Osteoblast (primary cell): Measurements from ENCODE around the gene HENMT1. TPM values are rescaled to one million over a fixed set of nuclear protein-coding genes. Genes with fewer than 3 reads are reported as not detected.
A peak's percentile ranks its signal among the peaks of the same experiment; 100 is the strongest.

ENCODE experiments used
- DNase-seq: peaks from one replicate; pipeline ENCODE4 v3.0.0; 2011; ENCODE audit warnings: low spot score, mixed read lengths; ENCODE audit not compliant: insufficient read length; ENCODE audit errors: missing footprints
- H2AFZ ChIP-seq: 2 replicates; pipeline ENCODE4 v1.6.0; 2011; ENCODE audit warnings: mild to moderate bottlenecking, low read length
- H3K27ac ChIP-seq: 2 replicates; pipeline ENCODE4 v1.5.1; 2011; ENCODE audit warnings: mild to moderate bottlenecking, low read depth, low read length, moderate library complexity
- H3K27me3 ChIP-seq: 2 replicates; pipeline ENCODE4 v1.6.0; 2012; ENCODE audit warnings: mild to moderate bottlenecking, control low read depth, inconsistent platforms, low read length, moderate library complexity; ENCODE audit not compliant: insufficient read depth
- H3K36me3 ChIP-seq: 2 replicates; pipeline ENCODE4 v1.5.1; 2011; ENCODE audit warnings: mild to moderate bottlenecking, low read length, control low read depth, moderate library complexity; ENCODE audit not compliant: insufficient read depth
- H3K4me1 ChIP-seq: 2 replicates; pipeline ENCODE4 v1.5.1; 2011; ENCODE audit warnings: mild to moderate bottlenecking, low read length, control low read depth, moderate library complexity; ENCODE audit not compliant: insufficient read depth
- H3K4me2 ChIP-seq: 2 replicates; pipeline ENCODE4 v1.6.0; 2011; ENCODE audit warnings: mild to moderate bottlenecking, low read length; ENCODE audit not compliant: insufficient read depth
- H3K4me3 ChIP-seq: fragments of 200-600 bp; sonication (generic); 3 replicates; pipeline ENCODE4 v1.5.1; 2012; ENCODE audit warnings: mild to moderate bottlenecking, low read length, inconsistent platforms; ENCODE audit not compliant: insufficient read depth
- H3K79me2 ChIP-seq: 2 replicates; pipeline ENCODE4 v1.6.0; 2012; ENCODE audit warnings: mild to moderate bottlenecking, low read length, control low read depth, inconsistent platforms; ENCODE audit not compliant: insufficient read depth
- H3K9me3 ChIP-seq: 2 replicates; pipeline ENCODE4 v1.5.1; 2011; ENCODE audit warnings: low read depth, low read length, control low read depth
- H4K20me1 ChIP-seq: 2 replicates; pipeline ENCODE4 v1.6.0; 2012; ENCODE audit warnings: mild to moderate bottlenecking, low read length, control low read depth; ENCODE audit not compliant: insufficient read depth
- CTCF ChIP-seq: IDR thresholded peaks from 2 replicates; pipeline ENCODE4 v1.5.1; 2011; ENCODE audit warnings: mild to moderate bottlenecking, low read depth, low read length, moderate library complexity; ENCODE audit errors: extremely low read depth
- total RNA-seq: library from RNA; depleted of rRNA; stranded (reverse); fragments of >200 nt; gene quantifications from 2 replicates; pipeline ENCODE4 v1.2.3, GENCODE V29; 2012

Gene HENMT1
- total RNA-seq, 1 donor: 4.7 TPM

DNA sequence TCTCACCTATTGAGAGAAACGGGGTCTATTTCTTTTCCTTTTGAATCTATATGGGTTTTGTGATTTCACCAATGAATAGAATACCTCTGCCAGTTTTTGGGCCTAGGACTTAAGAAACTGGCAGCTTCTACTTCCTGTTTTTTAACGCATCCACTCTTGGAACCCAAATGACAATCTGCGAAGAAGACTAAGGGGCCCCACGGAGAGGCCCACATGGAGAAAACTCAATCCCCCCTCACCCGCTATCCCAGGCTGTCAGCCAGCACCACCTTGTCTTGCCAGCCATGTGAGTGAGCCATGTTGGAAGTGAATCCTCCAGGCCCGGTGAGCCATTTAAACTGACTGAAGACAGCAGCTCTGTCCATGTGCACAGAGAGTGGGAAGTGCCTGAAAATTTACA is 3.6 kb upstream of the HENMT1 start:
- DNase-seq: no peak
- H3K9me3 ChIP-seq: no peaks in the 10 kb centered on the region
- no peaks in the 10 kb centered on the region for H3K27me3 ChIP-seq
- peaks cover 3% of the 10 kb centered on the region for H3K4me1 ChIP-seq
- H2AFZ ChIP-seq: peak overlapping the region; percentile 49
- H3K79me2 ChIP-seq: no peaks in the 10 kb centered on the region
- no peak overlapping the region for H3K27ac ChIP-seq
- H4K20me1 ChIP-seq: no peaks in the 10 kb centered on the region
- no peak for TF ChIP-seq CTCF
- no peak overlapping the region for H3K4me2 ChIP-seq
- H3K36me3 ChIP-seq: no peaks in the 10 kb centered on the region
- no peak overlapping the region for H3K4me3 ChIP-seq

DNA sequence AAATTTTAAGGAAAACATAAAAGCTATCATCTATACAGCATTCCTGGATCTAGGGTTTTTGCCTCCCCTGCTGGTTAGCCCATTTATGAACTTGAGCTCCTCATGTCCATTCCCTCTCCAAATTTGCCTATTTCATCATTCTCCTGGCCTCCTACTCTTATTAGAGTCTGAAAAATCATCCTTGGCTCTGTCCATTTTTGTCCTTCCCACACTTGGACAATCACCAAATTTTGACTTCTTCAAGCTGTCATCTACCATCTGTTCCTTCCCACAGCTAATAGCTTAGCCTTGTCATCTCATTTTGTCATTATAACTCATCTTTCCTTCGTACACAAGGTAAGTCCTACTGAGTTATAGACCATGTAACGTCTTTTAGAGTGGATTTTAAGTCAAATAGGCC is 2.2 kb upstream of the HENMT1 start:
- H3K27ac ChIP-seq: no peak overlapping the region
- no peaks in the 10 kb centered on the region for H3K9me3 ChIP-seq
- DNase-seq: no peak
- H3K79me2 ChIP-seq: no peaks in the 10 kb centered on the region
- no peaks in the 10 kb centered on the region for H3K36me3 ChIP-seq
- TF ChIP-seq CTCF: no peak
- no peak overlapping the region for H3K4me3 ChIP-seq
- H4K20me1 ChIP-seq: no peaks in the 10 kb centered on the region
- H3K27me3 ChIP-seq: no peaks in the 10 kb centered on the region
- no peak overlapping the region for H3K4me2 ChIP-seq
- peaks cover 3% of the 10 kb centered on the region for H3K4me1 ChIP-seq
- no peak overlapping the region for H2AFZ ChIP-seq

DNA sequence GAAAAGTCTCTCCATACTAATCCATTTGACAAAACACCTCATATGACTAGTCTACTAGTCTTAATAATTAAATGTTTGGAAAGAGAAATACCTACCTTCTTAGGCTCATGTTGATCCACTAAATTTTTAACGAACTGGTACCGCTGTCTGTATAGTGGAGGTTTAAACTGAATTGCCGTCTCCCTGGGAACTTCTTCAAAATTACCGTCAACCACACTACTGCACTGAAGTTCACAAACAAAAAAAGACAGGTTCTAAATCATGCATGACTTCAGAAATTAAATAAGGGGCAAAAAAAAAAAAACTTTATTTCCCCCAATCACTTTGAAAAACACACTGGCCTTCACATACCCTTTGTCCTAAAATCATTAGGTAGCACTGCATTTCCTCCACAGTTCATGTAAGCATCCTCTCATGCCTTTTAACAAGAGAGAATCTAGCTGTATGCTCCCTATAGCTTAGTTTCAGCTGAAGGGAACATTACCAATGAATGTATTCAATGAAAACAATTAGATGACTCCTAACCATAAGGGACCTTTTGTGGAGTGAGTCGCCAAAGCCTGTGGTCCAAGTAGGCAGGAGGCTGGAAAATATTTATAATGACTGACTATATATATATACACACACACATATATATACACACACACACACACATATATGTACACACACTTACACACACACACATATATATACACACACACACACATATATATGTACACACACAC is 3.4 kb downstream of the HENMT1 start:
- DNase-seq: no peak

More for the DNA sequence above, 3.4 kb downstream of the HENMT1 start:
- H2AFZ ChIP-seq: no peak overlapping the region
- peaks cover 3% of the 10 kb centered on the region for H3K4me1 ChIP-seq
- H3K4me2 ChIP-seq: no peak overlapping the region
- no peak for TF ChIP-seq CTCF
- no peaks in the 10 kb centered on the region for H3K36me3 ChIP-seq
- no peak overlapping the region for H3K27ac ChIP-seq
- no peak overlapping the region for H3K4me3 ChIP-seq
- H3K27me3 ChIP-seq: no peaks in the 10 kb centered on the region
- no peaks in the 10 kb centered on the region for H3K79me2 ChIP-seq
- no peaks in the 10 kb centered on the region for H4K20me1 ChIP-seq
- H3K9me3 ChIP-seq: no peaks in the 10 kb centered on the region
